ENCODE measurements around the gene PTGES3L. TPM values are rescaled to one million over a fixed set of nuclear protein-coding genes. Genes with fewer than 3 reads are reported as not detected.

The PTGES3L gene
- total RNA-seq, 1 experiment from 2014 or later: 1.7 TPM

DNA sequence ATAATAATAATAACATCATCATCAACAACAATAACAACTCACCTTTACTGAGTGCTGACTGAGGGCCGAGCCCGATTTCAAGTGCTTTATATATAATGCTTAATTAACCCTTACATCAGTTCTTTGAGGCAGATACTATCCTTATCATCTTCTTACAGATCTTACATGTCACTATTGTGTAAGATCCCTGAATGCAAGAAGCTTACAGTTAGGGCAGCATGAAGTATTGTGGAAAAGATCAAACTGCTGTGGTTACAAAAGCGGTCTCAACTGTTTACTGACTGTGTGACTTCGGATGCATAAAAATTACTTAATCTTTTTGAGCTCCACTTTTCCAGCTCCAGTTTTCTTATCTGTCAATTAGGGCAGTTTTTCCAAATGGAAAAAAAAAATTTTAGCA lies 39.1 kb upstream of the PTGES3L start:
- no peak overlapping the region for H3K27ac ChIP-seq (ENCODE audit: low read depth, low read length)
- no peak overlapping the region for H2AFZ ChIP-seq (ENCODE audit: low read depth, low read length, poor library complexity, severe bottlenecking)
- no peaks in the 10 kb centered on the region for H3K27me3 ChIP-seq (ENCODE audit: insufficient read depth, low read length)
- H3K9ac ChIP-seq (ENCODE audit: low read length): no peak overlapping the region
- no peaks in the 10 kb centered on the region for H3K9me3 ChIP-seq (ENCODE audit: control insufficient read depth in 1 of 2, insufficient read depth in 1 of 2, low read depth in 1 of 2, low read length in 2 of 2)
- H3K4me3 ChIP-seq (replicated peaks in 1 of 2; ENCODE audit: low read depth in 1 of 2, low read length in 2 of 2): no peak overlapping the region
- intact Hi-C loops (cut with micrococcal nuclease): no loop called here
- ATAC-seq (no peak), DNase-seq (ENCODE audit: low read depth, low spot score) (no peak)
- TF ChIP-seq JUND (IDR thresholded peaks at IDR 0.05) (no peak), RAD21 (IDR thresholded peaks at IDR 0.05; ENCODE audit: low read depth) (no peak), CBX3 (IDR thresholded peaks at IDR 0.05; ENCODE audit: low read depth) (no peak), POLR2A (IDR thresholded peaks at IDR 0.05; ENCODE audit: borderline replicate concordance, extremely low read depth, insufficient read depth, insufficient read length) (no peak), EZH2 (IDR thresholded peaks at IDR 0.05) (no peak), POLR2AphosphoS5 (IDR thresholded peaks at IDR 0.05; ENCODE audit: low read depth, low read length) (no peak), EGR1 (IDR thresholded peaks at IDR 0.05; ENCODE audit: low read depth) (no peak), ZFX (IDR thresholded peaks at IDR 0.05) (no peak)
- TF ChIP-seq, protein P1, sequence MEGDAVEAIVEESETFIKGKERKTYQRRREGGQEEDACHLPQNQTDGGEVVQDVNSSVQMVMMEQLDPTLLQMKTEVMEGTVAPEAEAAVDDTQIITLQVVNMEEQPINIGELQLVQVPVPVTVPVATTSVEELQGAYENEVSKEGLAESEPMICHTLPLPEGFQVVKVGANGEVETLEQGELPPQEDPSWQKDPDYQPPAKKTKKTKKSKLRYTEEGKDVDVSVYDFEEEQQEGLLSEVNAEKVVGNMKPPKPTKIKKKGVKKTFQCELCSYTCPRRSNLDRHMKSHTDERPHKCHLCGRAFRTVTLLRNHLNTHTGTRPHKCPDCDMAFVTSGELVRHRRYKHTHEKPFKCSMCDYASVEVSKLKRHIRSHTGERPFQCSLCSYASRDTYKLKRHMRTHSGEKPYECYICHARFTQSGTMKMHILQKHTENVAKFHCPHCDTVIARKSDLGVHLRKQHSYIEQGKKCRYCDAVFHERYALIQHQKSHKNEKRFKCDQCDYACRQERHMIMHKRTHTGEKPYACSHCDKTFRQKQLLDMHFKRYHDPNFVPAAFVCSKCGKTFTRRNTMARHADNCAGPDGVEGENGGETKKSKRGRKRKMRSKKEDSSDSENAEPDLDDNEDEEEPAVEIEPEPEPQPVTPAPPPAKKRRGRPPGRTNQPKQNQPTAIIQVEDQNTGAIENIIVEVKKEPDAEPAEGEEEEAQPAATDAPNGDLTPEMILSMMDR (IDR thresholded peaks at IDR 0.05 in 2 of 3, conservative IDR thresholded peaks at IDR 0.05 in 1 of 3; ENCODE audit: borderline replicate concordance in 1 of 3, insufficient read depth in 1 of 3, low read depth in 2 of 3, low read length in 2 of 3): no peak
- H3K4me1 ChIP-seq (ENCODE audit: control insufficient read depth in 1 of 2, insufficient read depth in 2 of 2, low read length in 2 of 2): peaks cover 7 to 32% of the 10 kb centered on the region in 2 experiments; a peak in 3 of 4 replicates
- H3K4me2 ChIP-seq (ENCODE audit: low read length): no peak overlapping the region
- H3K36me3 ChIP-seq (ENCODE audit: control insufficient read depth in 1 of 2, insufficient read depth in 2 of 2, low read length in 2 of 2): peaks cover 0 to 9% of the 10 kb centered on the region in 2 experiments; a peak in 3 of 4 replicates
- BruUV-seq (replicated peaks): no TSS peak
- ChIA-PET POLR2A (interaction anchor here (1.4 kb wide), 1 partner anchor 12 kb away, joined by 3 read pairs; no protein-coding TSS in a partner anchor), CTCF (no interaction called here), RAD21 (ENCODE audit: low non-redundant PET in 1 of 2, low total read pairs in 2 of 2, uncharacterized antibody in 2 of 2, unreplicated experiment in 2 of 2) (no interaction called here)
- H3K79me2 ChIP-seq (ENCODE audit: insufficient read depth, low read length): peaks cover 8% of the 10 kb centered on the region; the same call in 1 of the 2 replicates
- no peaks in the 10 kb centered on the region for H4K20me1 ChIP-seq (ENCODE audit: insufficient read depth)
- no peaks in the 10 kb centered on the region for H3K9me2 ChIP-seq (ENCODE audit: insufficient read depth)

Measured in HCT116 (cell line).